Ovary (tissue), 9 donors: ENCODE data around the gene NUDT8. TPM values are rescaled to one million over a fixed set of nuclear protein-coding genes. Genes with fewer than 3 reads are reported as not detected.
"Not testable (repeated sequence)": the region's sequence is repeated elsewhere in the genome, so short reads cannot be mapped to it uniquely, and the experiment has no call there.

Source experiments
- DNase-seq, 5 donors: peaks; one replicate each; pipeline ENCODE4 v3.0.0-alpha.2; 2019 to 2020
- H3K27ac ChIP-seq, 2 donors: fragments of 200-600 bp; one replicate each; pipeline versions ENCODE4 v1.5.1 to v1.8.0; 2019 to 2022
- H3K27me3 ChIP-seq: fragments of 200-600 bp; one replicate; pipeline ENCODE4 v1.8.0; 2022
- H3K36me3 ChIP-seq: fragments of 200-600 bp; sonication (generic); one replicate; pipeline ENCODE4 v1.5.1; 2019
- H3K4me1 ChIP-seq: one replicate; pipeline ENCODE4 v1.8.1; 2013; ENCODE audit warnings: mild to moderate bottlenecking, moderate library complexity; ENCODE audit not compliant: insufficient read depth
- H3K4me3 ChIP-seq: fragments of 200-600 bp; sonication (generic); one replicate; pipeline ENCODE4 v1.5.1; 2017
- H3K9me3 ChIP-seq, 2 donors: fragments of 200-600 bp in 1 of 2; sonication (generic) in 1 of 2; one replicate each; pipeline versions ENCODE4 v1.5.1 to v1.8.1; 2013 to 2019; ENCODE audit warnings: mild to moderate bottlenecking in 1 of 2, moderate library complexity in 1 of 2
- EP300 ChIP-seq: sonication (generic); formaldehyde crosslinking; IDR thresholded peaks from one replicate; pipeline ENCODE4 v1.6.1; 2017; ENCODE audit warnings: antibody characterized with exemption
- POLR2A ChIP-seq: fragments of 450-650 bp; IDR thresholded peaks from one replicate; pipeline ENCODE4 v1.6.1; 2017; ENCODE audit warnings: antibody characterized with exemption, mild to moderate bottlenecking, moderate library complexity
- WGBS, 3 donors: extraction: QIAGEN DNeasy Blood & Tissue Kit in 1 of 3; methylation state at CpG; one replicate each; pipeline versions ENCODE4 v1.1.5 to v1.1.7; 2013 to 2017; 5-methylcytosine and 5-hydroxymethylcytosine counted together
- intact Hi-C, 4 donors: fragments of 100-400 bp; cut with DNase I; formaldehyde crosslinking; loops; one replicate each; pipeline versions ENCODE4 v1.11.0 to v1.15.1; 2022 to 2023
- polyA plus RNA-seq, 2 donors: library from polyadenylated mRNA; stranded (reverse); fragments of 200-250 nt in 1 of 2; fragments of 350-450 nt in 1 of 2; fragmentation: Illumina TruSeq in 1 of 2; extraction: RNeasy Lipid Tissue Mini Kit (QIAGEN cat#74804) in 1 of 2; gene quantifications; one replicate each; pipeline ENCODE4 v1.2.3, GENCODE V29; 2013 to 2014
- total RNA-seq, 7 donors: library from RNA; depleted of rRNA in 2 of 7; stranded (reverse); fragments of >200 nt in 2 of 7; fragmentation: NEBNext Ultra II Directional in 3 of 7; extraction: Animal tissue kit (Norgen Biotek cat#: 25700) in 3 of 7; gene quantifications; one replicate each; pipeline versions ENCODE4 v1.1.0 to v1.2.4, GENCODE V29; 2016 to 2023
- TF ChIP-seq, protein P1 (sequence below), 3 donors: fragments of 450-650 bp in 2 of 3; fragments of 200-600 bp in 1 of 3; IDR thresholded peaks; one replicate each; pipeline versions ENCODE4 v1.5.1 to v1.8.0; 2016 to 2022; ENCODE audit warnings: antibody characterized with exemption in 3 of 3, mild to moderate bottlenecking in 1 of 3
- donor health status: DM: no; HTN: no; CAD: no; lungs with moderate emphysema.
- donor health status: DM: no; HTN: no; CAD: no.
- donor health status: Bipolar disorder and iron deficiency.
- donor health status: DM: yes; HTN: yes; CAD: no.
- donor health status: DM: no; HTN: no; CAD: no.
- donor health status: DM: yes; HTN: yes; CAD: no.

Gene NUDT8
- total and polyA plus RNA-seq, 9 donors = 5.0 to 10.5 (median 7.3) TPM; not detected in 1

DNA sequence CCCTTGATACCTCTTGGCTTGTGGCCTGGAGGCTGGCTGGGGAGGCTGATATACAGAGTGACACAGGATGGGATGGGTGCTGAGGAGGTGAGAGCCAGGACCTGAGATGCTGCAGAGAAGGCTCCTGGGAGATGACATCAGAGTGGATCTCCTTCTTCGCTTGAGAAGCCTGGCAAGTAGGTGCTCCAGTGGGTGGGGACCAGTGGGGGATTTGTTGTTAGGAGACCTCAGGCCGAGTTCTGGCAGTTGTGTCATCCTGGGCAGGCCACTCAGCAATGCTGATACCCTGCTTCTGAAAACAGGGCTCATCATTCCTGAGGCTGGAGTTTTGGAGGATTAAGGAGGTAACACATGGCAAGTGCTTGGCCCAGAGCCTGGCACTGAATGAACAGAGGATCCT is 24.9 kb downstream of the NUDT8 start:
- Histone ChIP-seq H3K27ac (no peak overlapping the region), H3K4me1 (peaks cover 8% of the 10 kb centered on the region), H3K9me3 (no peaks in the 10 kb centered on the region), H3K36me3 (no peaks in the 10 kb centered on the region), H3K27me3 (no peaks in the 10 kb centered on the region), H3K4me3 (no peak overlapping the region)
- intact Hi-C loops = no loop called here
- WGBS, 3 donors = 69 to 90% (median 75%) methylated on average over 2 of the region's 2 CpGs
- TF ChIP-seq POLR2A = no peak
- TF ChIP-seq EP300 = no peak
- TF ChIP-seq, protein P1, sequence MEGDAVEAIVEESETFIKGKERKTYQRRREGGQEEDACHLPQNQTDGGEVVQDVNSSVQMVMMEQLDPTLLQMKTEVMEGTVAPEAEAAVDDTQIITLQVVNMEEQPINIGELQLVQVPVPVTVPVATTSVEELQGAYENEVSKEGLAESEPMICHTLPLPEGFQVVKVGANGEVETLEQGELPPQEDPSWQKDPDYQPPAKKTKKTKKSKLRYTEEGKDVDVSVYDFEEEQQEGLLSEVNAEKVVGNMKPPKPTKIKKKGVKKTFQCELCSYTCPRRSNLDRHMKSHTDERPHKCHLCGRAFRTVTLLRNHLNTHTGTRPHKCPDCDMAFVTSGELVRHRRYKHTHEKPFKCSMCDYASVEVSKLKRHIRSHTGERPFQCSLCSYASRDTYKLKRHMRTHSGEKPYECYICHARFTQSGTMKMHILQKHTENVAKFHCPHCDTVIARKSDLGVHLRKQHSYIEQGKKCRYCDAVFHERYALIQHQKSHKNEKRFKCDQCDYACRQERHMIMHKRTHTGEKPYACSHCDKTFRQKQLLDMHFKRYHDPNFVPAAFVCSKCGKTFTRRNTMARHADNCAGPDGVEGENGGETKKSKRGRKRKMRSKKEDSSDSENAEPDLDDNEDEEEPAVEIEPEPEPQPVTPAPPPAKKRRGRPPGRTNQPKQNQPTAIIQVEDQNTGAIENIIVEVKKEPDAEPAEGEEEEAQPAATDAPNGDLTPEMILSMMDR (IDR thresholded peaks at IDR 0.05) = no peak
- DNase-seq = no peak

DNA sequence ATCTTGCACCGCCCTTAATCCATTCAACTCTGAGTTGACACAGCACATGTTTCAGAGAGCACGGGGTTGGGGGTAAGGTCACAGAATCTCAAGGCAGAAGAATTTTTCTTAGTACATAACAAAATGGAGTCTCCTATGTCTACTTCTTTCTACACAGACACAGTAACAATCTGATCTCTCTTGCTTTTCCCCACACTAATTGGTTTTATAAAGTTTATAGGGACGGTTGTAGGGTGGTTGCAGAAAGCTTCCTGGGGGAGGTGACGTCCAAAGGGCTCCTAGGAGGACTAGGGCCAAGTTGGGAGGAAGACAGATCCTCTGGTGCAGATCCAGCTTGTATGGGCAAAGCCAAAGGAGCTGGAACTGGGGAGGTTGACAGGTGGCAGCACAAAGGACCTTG is 25.6 kb downstream of the NUDT8 start:
- intact Hi-C loops, H3K27me3 ChIP-seq, H3K4me1 ChIP-seq, H3K36me3 ChIP-seq, H3K4me3 ChIP-seq, H3K27ac ChIP-seq, H3K9me3 ChIP-seq, DNase-seq: not testable (repeated sequence)
- 61 to 68% (median 64%) methylated on average over 2 to 3 of the region's 4 CpGs for WGBS, 3 donors

DNA sequence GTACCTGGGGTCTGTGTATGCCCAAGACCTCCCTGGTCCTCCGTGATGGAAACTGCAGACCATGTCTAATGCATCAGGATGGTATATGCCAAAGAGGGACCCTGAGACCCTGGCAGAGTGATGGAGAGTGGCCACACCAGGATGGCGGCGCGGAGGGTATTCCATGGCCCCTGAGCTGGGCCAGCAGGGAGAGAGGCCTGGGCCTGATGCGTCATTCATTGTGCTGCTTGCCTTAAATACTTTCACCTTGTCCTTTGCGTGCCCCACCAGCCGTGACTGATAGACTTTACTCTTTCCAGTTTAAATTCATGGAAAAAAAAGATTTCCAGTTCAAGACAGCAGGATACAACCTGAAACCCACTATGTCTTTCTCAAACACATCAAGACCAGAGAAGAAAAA is 28.6 kb downstream of the NUDT8 start:
- DNase-seq = no peak
- no peaks in the 10 kb centered on the region for H3K9me3 ChIP-seq
- H3K4me3 ChIP-seq = no peak overlapping the region
- H3K4me1 ChIP-seq = peaks cover 1% of the 10 kb centered on the region
- intact Hi-C loops = no loop called here
- no peak overlapping the region for H3K27ac ChIP-seq
- no peak for TF ChIP-seq EP300
- TF ChIP-seq POLR2A = no peak
- TF ChIP-seq, protein P1 (IDR thresholded peaks at IDR 0.05) = no peak
- WGBS, 3 donors = 92 to 95% (median 93%) methylated on average over 7 of the region's 7 CpGs
- no peaks in the 10 kb centered on the region for H3K27me3 ChIP-seq
- H3K36me3 ChIP-seq = no peaks in the 10 kb centered on the region

DNA sequence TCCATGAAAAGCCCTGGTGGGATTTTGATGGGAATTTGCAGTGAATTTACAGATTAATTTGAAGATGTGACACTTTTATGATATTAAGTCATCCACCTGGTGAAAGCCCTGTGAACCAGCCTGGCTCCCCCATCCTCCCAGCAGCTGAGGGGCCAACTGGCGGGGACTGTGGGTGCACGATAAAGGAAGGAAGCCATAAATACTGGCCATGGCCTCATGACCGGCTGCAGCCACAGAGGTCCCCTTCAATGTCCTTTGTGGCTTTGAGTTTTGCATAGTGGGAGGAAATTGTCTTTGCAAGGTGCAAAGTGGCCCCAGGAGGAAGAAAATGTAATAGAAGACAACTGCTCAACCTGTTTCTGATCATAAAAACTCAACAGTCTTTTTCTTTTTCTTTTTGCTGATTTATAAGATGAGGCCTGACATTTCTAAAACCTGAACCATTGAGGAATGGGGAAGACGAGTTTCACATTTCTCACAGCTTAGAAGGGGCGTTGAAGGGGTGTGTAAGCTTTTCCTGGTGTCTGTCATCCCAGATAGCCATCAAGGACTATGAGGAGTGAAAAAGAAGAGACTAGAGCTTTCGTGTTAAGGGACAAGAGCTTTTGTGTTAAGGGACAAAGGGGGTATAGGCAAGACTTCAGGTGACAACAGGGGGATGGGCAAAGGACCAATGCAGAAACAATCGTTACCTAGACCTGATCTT is 29.3 kb downstream of the NUDT8 start:
- H3K9me3 ChIP-seq = no peaks in the 10 kb centered on the region
- no peaks in the 10 kb centered on the region for H3K27me3 ChIP-seq
- no peak overlapping the region for H3K27ac ChIP-seq
- intact Hi-C loops = no loop called here
- no peaks in the 10 kb centered on the region for H3K4me1 ChIP-seq
- WGBS, 3 donors = 49 to 55% (median 54%) methylated on average over 7 of the region's 7 CpGs
- no peak for TF ChIP-seq EP300
- TF ChIP-seq POLR2A = no peak
- TF ChIP-seq, protein P1 (IDR thresholded peaks at IDR 0.05) = no peak
- no peaks in the 10 kb centered on the region for H3K36me3 ChIP-seq
- DNase-seq = no peak
- H3K4me3 ChIP-seq = no peak overlapping the region

DNA sequence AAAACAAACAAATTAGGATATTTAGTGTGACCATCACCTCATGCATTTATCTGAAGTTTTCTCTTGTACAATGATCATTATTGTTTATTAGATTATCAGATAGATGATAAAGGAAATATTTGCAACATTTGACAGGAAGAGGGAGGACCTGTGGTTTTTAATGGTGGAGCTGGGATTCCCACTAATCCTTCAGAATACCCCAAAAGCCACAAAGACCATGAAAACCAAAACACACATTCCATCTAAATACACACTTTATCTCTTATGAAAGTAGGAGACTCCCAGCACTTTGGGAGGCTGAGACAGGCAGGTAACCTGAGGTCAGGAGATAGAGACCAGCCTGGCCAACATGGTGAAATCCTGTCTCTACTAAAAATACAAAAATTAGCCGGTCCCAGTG is 30.6 kb downstream of the NUDT8 start:
- 73 to 88% (median 83%) methylated on average over 1 of the region's 1 CpG for WGBS, 3 donors
- H3K27me3 ChIP-seq = no peaks in the 10 kb centered on the region
- intact Hi-C loops = no loop called here

DNA sequence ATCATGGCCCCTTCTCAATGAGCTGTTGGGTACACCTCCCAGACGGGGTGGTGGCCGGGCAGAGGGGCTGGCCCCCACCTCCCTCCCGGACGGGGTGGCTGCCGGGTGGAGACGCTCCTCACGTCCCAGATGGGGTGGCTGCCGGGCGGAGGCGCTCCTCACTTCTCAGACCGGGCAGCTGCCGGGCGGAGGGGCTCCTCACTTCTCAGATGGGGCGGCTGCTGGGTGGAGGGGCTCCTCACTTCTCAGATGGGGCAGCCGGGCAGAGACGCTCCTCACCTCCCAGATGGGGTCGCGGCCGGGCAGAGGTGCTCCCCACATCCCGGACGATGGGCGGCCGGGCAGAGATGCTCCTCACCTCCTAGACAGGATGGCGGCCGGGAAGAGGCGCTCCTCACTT is 31.8 kb downstream of the NUDT8 start:
- DNase-seq, intact Hi-C loops, H3K36me3 ChIP-seq, H3K4me1 ChIP-seq, H3K9me3 ChIP-seq, H3K27me3 ChIP-seq, H3K4me3 ChIP-seq, H3K27ac ChIP-seq: not testable (repeated sequence)
- WGBS, 3 donors = 90 to 96% (median 94%) methylated on average over 26 of the region's 26 CpGs

More for the DNA sequence above, 30.6 kb downstream of the NUDT8 start:
- Histone ChIP-seq H3K36me3 (no peaks in the 10 kb centered on the region), H3K4me1 (no peaks in the 10 kb centered on the region), H3K27ac (no peak overlapping the region), H3K4me3 (no peak overlapping the region), H3K9me3 (no peaks in the 10 kb centered on the region)
- DNase-seq = no peak
- TF ChIP-seq POLR2A = no peak
- no peak for TF ChIP-seq EP300

DNA sequence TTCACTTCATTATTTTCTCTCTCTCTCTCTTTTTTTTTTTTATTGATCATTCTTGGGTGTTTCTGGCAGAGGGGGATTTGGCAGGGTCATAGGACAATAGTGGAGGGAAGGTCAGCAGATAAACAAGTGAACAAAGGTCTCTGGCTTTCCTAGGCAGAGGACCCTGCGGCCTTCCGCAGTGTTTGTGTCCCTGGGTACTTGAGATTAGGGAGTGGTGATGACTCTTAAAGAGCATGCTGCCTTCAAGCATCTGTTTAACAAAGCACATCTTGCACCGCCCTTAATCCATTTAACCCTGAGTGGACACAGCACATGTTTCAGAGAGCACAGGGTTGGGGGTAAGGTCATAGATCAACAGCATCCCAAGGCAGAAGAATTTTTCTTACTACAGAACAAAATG is 32.3 kb downstream of the NUDT8 start:
- 83 to 95% methylated on average over 3 of the region's 3 CpGs; no CpG with 5 or more reads in 1 of the 3 donors for WGBS, 3 donors
- intact Hi-C loops, H3K4me1 ChIP-seq, H3K36me3 ChIP-seq, H3K9me3 ChIP-seq, H3K27ac ChIP-seq, DNase-seq, H3K4me3 ChIP-seq, H3K27me3 ChIP-seq: not testable (repeated sequence)
